Right atrium auricular region (tissue), 2 donors: ENCODE results near the gene TACC3. TPM values are rescaled to one million over a fixed set of nuclear protein-coding genes. Genes with fewer than 3 reads are reported as not detected.

Experiments used
- DNase-seq: peaks from one replicate; pipeline ENCODE4 v3.0.0-alpha.2; 2019; ENCODE audit warnings: low spot score
- H3K27ac ChIP-seq, 2 donors: fragments of 200-600 bp; sonication (generic); 1 replicate in 1 of 2; 2 replicates in 1 of 2; pipeline ENCODE4 v1.5.1; 2016 to 2019
- H3K27me3 ChIP-seq, 2 donors: fragments of 200-600 bp; sonication (generic); one replicate each; pipeline versions ENCODE4 v1.5.1 to v1.6.0; 2017 to 2019
- H3K36me3 ChIP-seq: fragments of 200-600 bp; sonication (generic); one replicate; pipeline ENCODE4 v1.5.1; 2016
- H3K4me1 ChIP-seq, 2 donors: fragments of 200-600 bp; sonication (generic); one replicate each; pipeline versions ENCODE4 v1.5.1 to v1.6.0; 2017 to 2019
- H3K4me3 ChIP-seq, 2 donors: fragments of 200-600 bp; sonication (generic); 1 replicate in 1 of 2; 2 replicates in 1 of 2; pipeline ENCODE4 v1.5.1; 2017 to 2019; ENCODE audit warnings: mild to moderate bottlenecking in 1 of 2, moderate library complexity in 1 of 2
- H3K9me3 ChIP-seq, 2 donors: fragments of 200-600 bp; sonication (generic); one replicate each; pipeline ENCODE4 v1.5.1; 2019
- CTCF ChIP-seq, 2 donors: fragments of 200-600 bp; sonication (generic); IDR thresholded peaks; one replicate each; pipeline ENCODE4 v1.5.1; 2019; ENCODE audit warnings: antibody characterized with exemption in 2 of 2
- total RNA-seq, 2 donors: library from RNA; depleted of rRNA; stranded (reverse); fragments of >200 nt; gene quantifications; one replicate each; pipeline ENCODE4 v1.1.0, GENCODE V29; 2016

The TACC3 gene
- total RNA-seq, 2 donors from 2014 or later, result 3.7 to 5.3 TPM

GRCh38 chr4:1745165-1745564 lies 23.8 kb downstream of the TACC3 start:
- H3K4me3 ChIP-seq, result no peak overlapping the region
- TF ChIP-seq CTCF (IDR thresholded peaks at IDR 0.05), result no peak
- H3K36me3 ChIP-seq, result peaks cover 7% of the 10 kb centered on the region
- H3K27ac ChIP-seq, result no peak overlapping the region
- peaks cover 0 to 8% of the 10 kb centered on the region in 2 donors for H3K4me1 ChIP-seq
- H3K27me3 ChIP-seq, result no peaks in the 10 kb centered on the region
- no peak for DNase-seq
- H3K9me3 ChIP-seq, result no peaks in the 10 kb centered on the region

DNA sequence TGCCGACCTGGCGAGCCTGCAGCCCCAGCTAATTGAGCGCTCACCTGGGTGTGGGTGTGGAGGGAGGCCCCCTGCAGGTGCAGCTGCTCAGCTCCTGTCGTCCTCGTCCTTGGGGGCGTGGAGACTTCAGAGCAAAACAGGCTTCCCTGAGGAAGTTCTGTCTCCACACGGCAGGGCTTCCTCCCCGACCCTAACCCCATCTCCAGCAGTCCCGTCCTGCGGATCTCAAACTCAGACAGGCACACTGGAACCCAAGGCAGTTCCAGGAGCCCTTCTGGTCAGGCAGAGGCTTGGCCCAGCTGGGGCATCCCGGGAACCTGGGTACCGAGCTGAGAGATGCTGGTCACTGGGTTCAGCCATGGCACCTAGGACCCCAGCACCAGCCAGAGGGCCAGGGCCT lies 24.4 kb downstream of the TACC3 start:
- Histone ChIP-seq H3K36me3 (peaks cover 5% of the 10 kb centered on the region), H3K27me3 (no peaks in the 10 kb centered on the region), H3K27ac (no peak overlapping the region), H3K4me3 (no peak overlapping the region), H3K4me1 (peaks cover 0 to 8% of the 10 kb centered on the region in 2 donors), H3K9me3 (no peaks in the 10 kb centered on the region)
- no peak for TF ChIP-seq CTCF (IDR thresholded peaks at IDR 0.05)
- DNase-seq, result no peak

DNA sequence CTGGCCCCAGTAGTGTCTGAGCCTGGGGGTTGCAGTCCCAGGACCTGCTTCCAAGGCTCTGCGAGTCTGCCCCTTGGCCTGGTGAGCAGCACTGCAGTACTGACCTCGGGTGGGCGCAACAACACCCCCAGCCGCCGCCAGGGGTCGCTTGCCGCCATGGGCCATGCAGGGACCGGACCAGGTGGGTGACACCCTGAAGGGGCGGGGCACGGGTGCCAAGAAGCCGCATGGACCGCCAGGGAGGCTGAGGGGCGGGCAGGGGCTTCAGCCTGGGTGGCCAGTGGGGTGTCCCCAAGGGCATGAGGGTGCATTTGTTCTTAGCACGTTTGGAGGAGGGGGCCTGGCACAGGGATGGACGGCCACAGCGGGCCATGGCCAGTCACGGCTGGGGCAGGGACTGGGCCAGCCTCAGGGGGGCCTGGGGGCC lies 25.0 kb downstream of the TACC3 start:
- H3K4me3 ChIP-seq, result no peak overlapping the region
- H3K9me3 ChIP-seq, result no peaks in the 10 kb centered on the region
- H3K36me3 ChIP-seq, result no peaks in the 10 kb centered on the region
- peak; percentile 79 to 90 for TF ChIP-seq CTCF (IDR thresholded peaks at IDR 0.05)
- H3K27ac ChIP-seq, result no peak overlapping the region
- peaks cover 0 to 8% of the 10 kb centered on the region in 2 donors for H3K4me1 ChIP-seq
- DNase-seq, result peak; percentile 66
- no peaks in the 10 kb centered on the region for H3K27me3 ChIP-seq

DNA sequence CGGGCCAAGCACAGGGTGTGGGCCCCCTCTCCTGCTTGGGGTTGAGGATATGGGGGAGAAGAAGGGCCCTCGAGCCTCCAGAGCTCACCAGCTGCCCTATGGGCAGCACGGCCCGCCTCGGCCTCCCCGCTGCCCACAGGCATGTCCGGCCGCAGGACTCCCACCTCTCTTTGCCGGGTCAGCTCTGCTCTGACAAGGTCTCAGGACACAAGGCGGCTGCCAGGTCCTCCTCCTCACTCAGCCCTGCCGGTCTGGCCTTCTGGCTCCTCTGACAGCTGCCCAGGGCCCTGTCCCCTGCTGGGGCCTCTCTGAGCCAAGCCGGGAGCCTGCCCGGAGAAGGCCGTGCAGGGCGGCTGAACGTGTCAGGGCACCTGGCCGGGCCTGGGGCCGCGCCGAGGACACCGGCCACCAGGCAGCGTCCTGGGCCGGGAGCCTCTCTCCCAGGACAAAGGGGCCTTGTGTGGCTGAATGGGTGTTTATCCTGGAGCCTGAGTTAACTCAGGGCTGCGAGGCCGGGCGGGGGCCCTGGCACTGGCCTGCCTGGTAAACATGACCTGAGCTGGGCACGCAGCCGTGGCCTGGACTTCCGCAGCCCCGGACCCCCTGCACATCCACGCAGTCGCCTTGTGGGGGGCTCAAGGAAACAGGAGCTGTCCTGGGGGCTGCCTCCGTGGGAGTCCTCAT lies 25.7 kb downstream of the TACC3 start:
- Histone ChIP-seq H3K27me3 (no peaks in the 10 kb centered on the region), H3K27ac (no peak overlapping the region), H3K9me3 (no peaks in the 10 kb centered on the region), H3K36me3 (no peaks in the 10 kb centered on the region), H3K4me1 (peaks cover 0 to 12% of the 10 kb centered on the region in 2 donors), H3K4me3 (no peak overlapping the region)
- TF ChIP-seq CTCF (IDR thresholded peaks at IDR 0.05), result no peak
- no peak for DNase-seq

DNA sequence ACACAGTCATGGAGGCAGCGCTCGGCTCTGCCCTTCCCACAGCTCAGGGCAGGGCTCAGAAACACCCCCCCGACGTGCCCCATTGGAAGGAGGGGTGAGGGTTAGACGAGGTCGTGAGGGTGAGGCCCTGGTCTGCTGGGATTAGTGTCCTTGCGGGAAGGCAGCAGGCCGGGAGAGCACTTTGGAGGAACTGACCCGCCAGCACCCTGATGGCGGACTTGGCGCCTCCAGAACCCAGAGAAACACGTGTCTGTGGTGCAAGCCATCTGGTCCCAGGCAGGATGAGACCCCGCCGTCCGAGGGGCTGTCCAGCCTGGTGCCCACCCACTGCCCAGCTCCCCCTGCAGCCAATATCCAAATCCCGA lies 26.3 kb downstream of the TACC3 start:
- H3K9me3 ChIP-seq, result no peaks in the 10 kb centered on the region
- no peak for DNase-seq
- no peaks in the 10 kb centered on the region for H3K27me3 ChIP-seq
- H3K4me3 ChIP-seq, result no peak overlapping the region
- peaks cover 0 to 17% of the 10 kb centered on the region in 2 donors for H3K4me1 ChIP-seq
- no peak overlapping the region for H3K27ac ChIP-seq
- no peak for TF ChIP-seq CTCF (IDR thresholded peaks at IDR 0.05)
- no peaks in the 10 kb centered on the region for H3K36me3 ChIP-seq

DNA sequence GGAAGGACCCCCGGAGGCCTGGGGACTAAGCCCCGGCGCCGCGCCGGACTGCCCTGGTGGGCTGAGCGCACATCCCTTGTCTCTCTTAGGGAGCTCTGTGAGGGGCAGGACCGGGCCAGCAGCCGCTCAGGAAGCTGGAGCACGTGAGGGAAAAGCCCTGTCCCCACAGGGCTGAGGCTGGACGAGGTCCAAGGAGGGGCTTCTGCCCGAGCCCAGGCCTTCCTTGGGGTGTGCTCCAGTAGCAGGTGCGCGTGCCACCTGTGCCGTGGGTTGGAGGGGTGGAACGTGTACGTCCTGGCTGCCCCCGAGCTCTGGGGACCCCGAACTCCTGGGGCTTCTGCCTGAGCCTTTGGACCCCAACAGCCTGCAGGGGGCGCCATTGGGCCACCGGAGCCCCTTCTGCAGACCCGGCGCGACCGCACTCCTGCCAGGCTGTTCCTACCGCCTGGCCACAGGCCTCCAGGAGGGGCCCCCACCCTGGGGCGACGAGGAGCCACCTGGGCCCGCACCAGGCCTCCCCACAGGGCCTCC lies 27.2 kb downstream of the TACC3 start:
- no peaks in the 10 kb centered on the region for H3K27me3 ChIP-seq
- peaks cover 0 to 21% of the 10 kb centered on the region in 2 donors for H3K4me1 ChIP-seq
- no peak overlapping the region for H3K27ac ChIP-seq
- H3K4me3 ChIP-seq, result no peak overlapping the region
- H3K9me3 ChIP-seq, result no peaks in the 10 kb centered on the region
- no peak for DNase-seq
- no peaks in the 10 kb centered on the region for H3K36me3 ChIP-seq
- peak; percentile 68 to 85 for TF ChIP-seq CTCF (IDR thresholded peaks at IDR 0.05)
